ENCODE measurements around the gene CC2D1A.

DNA sequence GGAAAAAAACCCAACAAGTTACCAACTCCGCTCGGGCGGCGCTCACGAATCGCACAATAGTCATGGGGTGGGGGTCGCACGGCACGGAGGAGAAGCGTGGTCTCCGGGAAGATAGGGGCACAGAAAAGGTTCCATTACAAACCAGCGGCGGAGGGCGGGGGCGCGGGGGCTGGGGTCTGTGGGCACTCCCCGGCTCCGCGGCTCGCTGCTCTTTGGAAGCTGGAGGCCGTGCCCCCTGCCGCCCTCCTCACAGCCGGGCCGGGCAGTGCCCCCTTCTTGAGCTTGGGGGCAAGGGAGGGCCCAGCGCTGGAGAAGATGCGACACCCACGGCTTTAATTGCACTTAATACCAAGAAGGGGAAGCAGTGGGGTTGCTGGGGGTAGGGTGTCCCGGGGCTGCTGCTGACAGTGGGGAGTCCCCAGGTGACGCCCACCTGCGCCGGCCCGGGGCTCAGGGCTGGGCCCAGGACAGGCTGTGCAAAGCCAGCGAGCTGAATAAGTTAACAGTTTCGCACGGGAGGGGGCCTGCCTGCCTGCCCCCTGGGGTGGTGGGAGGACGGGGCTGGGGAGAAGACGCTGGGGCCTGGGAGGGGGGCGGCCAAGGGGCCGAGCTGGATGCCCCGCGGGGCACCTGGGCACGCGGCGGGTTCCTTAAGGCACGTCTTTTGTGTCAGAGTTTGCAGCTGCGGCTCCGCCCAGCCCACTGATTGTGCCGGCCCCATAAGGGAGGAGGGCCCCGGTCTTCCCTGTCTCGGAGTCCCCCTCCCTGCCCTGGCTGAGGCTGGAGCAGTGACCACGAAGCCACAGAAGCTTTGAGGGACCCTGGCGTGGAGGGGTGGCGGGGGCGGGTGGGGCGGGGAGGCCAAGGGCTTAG, 56.1 kb downstream of the CC2D1A start:
- TF ChIP-seq, protein P1, sequence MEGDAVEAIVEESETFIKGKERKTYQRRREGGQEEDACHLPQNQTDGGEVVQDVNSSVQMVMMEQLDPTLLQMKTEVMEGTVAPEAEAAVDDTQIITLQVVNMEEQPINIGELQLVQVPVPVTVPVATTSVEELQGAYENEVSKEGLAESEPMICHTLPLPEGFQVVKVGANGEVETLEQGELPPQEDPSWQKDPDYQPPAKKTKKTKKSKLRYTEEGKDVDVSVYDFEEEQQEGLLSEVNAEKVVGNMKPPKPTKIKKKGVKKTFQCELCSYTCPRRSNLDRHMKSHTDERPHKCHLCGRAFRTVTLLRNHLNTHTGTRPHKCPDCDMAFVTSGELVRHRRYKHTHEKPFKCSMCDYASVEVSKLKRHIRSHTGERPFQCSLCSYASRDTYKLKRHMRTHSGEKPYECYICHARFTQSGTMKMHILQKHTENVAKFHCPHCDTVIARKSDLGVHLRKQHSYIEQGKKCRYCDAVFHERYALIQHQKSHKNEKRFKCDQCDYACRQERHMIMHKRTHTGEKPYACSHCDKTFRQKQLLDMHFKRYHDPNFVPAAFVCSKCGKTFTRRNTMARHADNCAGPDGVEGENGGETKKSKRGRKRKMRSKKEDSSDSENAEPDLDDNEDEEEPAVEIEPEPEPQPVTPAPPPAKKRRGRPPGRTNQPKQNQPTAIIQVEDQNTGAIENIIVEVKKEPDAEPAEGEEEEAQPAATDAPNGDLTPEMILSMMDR (IDR thresholded peaks at IDR 0.05; ENCODE audit: insufficient read depth, low read length): no peak
- TF ChIP-seq, protein P2, sequence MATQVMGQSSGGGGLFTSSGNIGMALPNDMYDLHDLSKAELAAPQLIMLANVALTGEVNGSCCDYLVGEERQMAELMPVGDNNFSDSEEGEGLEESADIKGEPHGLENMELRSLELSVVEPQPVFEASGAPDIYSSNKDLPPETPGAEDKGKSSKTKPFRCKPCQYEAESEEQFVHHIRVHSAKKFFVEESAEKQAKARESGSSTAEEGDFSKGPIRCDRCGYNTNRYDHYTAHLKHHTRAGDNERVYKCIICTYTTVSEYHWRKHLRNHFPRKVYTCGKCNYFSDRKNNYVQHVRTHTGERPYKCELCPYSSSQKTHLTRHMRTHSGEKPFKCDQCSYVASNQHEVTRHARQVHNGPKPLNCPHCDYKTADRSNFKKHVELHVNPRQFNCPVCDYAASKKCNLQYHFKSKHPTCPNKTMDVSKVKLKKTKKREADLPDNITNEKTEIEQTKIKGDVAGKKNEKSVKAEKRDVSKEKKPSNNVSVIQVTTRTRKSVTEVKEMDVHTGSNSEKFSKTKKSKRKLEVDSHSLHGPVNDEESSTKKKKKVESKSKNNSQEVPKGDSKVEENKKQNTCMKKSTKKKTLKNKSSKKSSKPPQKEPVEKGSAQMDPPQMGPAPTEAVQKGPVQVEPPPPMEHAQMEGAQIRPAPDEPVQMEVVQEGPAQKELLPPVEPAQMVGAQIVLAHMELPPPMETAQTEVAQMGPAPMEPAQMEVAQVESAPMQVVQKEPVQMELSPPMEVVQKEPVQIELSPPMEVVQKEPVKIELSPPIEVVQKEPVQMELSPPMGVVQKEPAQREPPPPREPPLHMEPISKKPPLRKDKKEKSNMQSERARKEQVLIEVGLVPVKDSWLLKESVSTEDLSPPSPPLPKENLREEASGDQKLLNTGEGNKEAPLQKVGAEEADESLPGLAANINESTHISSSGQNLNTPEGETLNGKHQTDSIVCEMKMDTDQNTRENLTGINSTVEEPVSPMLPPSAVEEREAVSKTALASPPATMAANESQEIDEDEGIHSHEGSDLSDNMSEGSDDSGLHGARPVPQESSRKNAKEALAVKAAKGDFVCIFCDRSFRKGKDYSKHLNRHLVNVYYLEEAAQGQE (IDR thresholded peaks at IDR 0.05; ENCODE audit: insufficient replicate concordance, low read depth): no peak
- TF ChIP-seq POLR2AphosphoS5 (IDR thresholded peaks at IDR 0.05; ENCODE audit: low read depth): no peak
- TF ChIP-seq SPI1 (IDR thresholded peaks at IDR 0.05; ENCODE audit: borderline replicate concordance, low read depth): no peak
